GM08714 (cell line): ENCODE results near the gene PPTC7.
"Not testable (repeated sequence)": the region's sequence is repeated elsewhere in the genome, so short reads cannot be mapped to it uniquely, and the experiment has no call there.

Experiments used
- H3K4me3 ChIP-seq: fragments of 200-500 bp; sonication (Bioruptor generic); 2 replicates; pipeline ENCODE4 v1.5.1; 2014; ENCODE audit warnings: mild to moderate bottlenecking, low read length, inconsistent platforms
- ZNF274 ChIP-seq: IDR thresholded peaks from 2 replicates; pipeline ENCODE4 v1.6.1; 2012; ENCODE audit warnings: mild to moderate bottlenecking, low read depth, low read length

The PPTC7 gene

GRCh38 chr12:110592078-110592477 is 9.0 kb upstream of the PPTC7 start:
- no peak overlapping the region for H3K4me3 ChIP-seq
- no peak for TF ChIP-seq ZNF274

DNA sequence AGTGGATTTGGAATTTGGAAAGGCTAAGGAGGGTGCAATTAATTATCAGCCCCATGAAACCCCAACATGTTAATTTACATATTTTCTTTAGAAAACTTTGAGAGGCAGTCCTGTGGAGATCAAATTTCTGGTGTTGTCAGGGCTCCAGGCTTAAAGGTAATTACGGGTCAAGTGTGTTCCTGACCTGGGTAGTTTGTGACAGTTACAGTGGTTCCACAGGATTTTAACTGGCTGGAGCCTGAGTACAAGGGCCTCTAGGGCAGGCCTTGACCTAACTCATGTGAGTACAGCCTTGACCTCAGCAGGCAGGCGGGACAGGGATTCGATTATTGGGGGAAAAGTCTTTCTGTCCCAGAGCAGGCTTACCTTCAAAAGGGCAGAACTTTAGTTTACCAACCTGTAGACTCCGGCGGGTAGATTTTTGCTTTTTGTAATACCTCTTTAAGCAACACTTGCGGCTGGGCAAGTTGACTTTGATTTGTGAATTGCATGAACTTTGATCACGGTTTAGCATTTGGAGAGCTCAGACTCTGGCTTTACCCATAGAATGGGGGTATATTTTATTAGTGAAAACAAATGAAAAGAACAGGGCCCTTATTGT is 8.4 kb upstream of the PPTC7 start:
- H3K4me3 ChIP-seq, result no peak overlapping the region
- no peak for TF ChIP-seq ZNF274

- TF ChIP-seq ZNF274, result no peak
- H3K4me3 ChIP-seq, result peak overlapping the region; percentile 32; the same call in 1 of the 2 replicates
Measured at GRCh38 chr12:110590806-110591326, 7.7 kb upstream of the PPTC7 start.

DNA sequence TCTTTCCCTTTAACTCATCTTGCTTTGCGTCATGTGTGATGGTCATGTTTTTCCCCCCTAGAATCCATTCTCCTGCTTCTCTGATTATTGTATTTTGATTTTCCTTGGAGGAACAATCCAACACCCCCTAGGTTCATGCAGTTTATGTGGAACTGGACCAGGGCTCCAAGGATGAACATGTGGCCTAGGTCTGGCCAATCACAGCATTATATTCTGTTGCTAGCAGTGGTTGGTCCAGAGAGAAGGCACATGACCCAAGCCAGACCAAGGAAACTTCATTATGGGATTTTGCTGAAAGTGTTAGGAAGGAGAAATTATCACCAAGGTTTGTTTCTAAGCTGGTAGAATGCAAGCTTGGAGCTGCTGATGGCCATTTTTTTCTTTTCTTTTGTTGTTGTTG is 6.9 kb upstream of the PPTC7 start:
- TF ChIP-seq ZNF274, result no peak
- no peak overlapping the region for H3K4me3 ChIP-seq

- H3K4me3 ChIP-seq, result not testable (repeated sequence)
Measured at GRCh38 chr12:110587102-110587501, 4.0 kb upstream of the PPTC7 start.

GRCh38 chr12:110585231-110585799 is 2.2 kb upstream of the PPTC7 start:
- no peak for TF ChIP-seq ZNF274
- H3K4me3 ChIP-seq, result no peak overlapping the region

GRCh38 chr12:110582276-110583136 is 612 bp downstream of the PPTC7 start:
- peak overlapping the region; percentile 78 for H3K4me3 ChIP-seq
- TF ChIP-seq ZNF274, result no peak

- no peak for TF ChIP-seq ZNF274
Measured at GRCh38 chr12:110581931-110582275, 1.2 kb downstream of the PPTC7 start.

DNA sequence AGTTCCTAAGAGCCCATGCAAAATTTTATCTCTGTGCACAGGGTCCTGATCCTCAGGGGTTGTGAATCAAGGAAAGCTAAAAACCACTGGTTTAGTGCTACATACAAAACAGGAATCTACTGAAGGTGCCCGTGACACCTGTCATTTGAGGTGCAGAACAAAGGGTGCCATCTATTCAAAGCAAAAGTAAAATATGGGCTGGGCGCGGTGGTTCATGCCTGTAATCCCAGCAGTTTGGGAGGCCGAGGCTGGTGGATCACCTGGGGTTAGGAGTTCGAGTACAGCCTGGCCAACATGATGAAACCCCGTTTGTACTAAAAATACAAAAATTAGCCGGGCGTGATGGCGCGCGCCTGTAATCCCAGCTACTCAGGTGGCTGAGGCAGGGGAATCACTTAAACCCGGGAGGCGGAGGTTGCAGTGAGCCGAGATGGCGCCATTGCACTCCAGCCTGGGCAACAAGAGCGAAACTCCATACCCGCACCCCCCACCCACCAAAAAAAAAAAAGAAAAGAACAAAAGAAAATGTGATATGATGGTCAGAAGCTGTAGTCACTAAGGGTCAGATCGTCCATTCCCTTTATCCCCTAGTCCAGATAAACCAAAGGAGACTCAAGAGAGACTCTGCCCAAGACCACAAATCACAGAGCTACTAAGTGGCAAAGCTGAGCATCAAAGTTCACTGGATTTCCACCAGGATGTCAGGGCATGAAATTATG is 3.4 kb downstream of the PPTC7 start:
- peak overlapping the region; percentile 20; the same call in 1 of the 2 replicates for H3K4me3 ChIP-seq
- no peak for TF ChIP-seq ZNF274

More at GRCh38 chr12:110581931-110582275, 1.2 kb downstream of the PPTC7 start:
- peak overlapping the region; percentile 78 for H3K4me3 ChIP-seq

DNA sequence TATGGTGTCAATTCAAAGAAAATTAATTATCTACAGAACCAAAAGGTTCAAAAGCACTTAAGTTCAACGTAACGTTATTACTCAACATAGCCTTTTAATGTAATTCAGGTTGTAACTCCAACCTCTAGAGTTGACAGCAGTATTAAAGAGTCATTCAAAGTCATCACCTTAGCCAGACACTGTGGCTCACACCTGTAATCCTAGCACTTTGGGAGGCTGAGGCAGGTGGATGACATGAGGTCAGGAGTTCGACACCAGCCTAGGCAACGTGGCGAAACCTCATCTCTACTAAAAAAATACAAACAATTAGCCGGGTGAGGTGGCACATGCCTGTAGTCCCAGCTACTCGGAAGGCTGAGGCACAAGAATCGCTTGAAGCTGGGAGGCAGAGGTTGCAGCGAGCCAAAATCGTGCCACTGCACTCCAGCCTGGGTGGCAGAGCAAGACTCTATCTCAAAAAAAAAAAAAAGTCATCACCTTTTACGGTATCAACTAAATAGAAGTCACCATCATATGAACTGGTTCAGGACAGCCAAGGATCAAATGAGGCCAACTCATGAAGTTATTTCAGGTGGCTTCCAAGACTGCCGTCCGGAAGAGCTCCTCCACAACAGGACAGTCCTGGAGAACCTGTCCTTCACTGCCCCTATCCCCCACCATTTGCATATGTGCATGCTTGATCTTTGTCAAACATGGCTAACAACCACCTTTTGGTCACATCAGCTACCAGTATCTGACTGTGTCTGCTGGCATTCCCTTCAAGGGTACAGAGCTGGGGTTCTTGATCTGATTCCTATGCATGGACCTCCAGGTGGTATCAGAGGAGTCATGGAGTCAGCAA is 4.2 kb downstream of the PPTC7 start:
- no peak for TF ChIP-seq ZNF274
- peak overlapping the region; percentile 20; the same call in 1 of the 2 replicates for H3K4me3 ChIP-seq

DNA sequence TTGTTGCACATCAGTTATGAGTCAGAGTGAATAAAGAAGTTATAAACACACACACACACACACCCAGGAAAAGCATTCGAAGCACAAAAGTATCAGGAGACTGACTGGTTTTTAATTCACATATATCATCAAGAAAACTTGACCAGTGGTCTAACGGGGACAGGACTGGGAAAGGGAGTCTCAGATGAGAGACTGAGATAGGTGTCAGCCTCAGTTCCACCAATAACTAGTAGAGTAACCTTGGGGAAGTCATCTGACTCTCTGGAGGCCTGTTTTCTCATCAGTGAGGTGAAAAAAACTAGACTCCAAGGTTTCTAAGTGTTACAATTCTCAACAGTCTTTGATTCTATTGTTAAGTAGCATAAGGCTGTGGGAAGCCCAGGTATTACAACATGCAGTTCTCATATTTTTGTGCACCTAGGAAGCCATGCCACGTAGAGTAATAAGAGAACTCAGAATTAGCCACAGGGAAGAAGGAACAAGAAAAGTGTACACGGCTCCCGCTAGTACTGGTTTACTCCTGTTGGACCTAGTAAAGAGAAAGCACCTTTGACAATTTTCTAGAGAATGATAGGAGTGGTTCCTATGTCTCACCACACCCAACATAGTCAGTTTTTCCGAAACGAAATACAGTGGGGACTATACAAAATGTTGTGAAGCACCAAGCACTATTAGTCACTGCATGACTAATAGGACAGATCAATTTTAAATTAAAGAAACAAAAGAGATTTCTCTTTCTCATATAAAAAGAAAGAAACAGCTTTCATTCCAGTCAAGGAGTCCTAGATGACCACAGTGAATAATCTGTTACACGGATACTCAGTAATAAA is 5.0 kb downstream of the PPTC7 start:
- TF ChIP-seq ZNF274, result no peak
- H3K4me3 ChIP-seq, result peak overlapping the region; percentile 34

DNA sequence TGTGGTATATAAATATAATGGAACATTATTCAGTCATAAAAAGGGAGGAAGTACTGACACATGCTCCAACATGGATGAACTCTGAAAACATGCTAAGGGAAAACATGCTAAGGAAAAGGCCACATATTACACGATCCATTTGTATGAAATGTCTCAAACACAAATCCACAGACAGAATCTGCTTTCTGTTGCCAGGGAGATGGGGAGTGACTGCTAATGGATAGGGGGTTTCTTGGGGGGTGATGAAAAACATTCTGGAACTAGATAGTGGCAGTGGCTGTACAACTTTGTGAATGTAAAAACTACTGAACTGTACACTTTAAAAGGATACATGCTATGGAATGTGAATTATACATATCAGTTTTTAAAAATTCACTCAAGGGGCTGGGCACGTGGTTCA is 6.6 kb downstream of the PPTC7 start:
- no peak overlapping the region for H3K4me3 ChIP-seq
- TF ChIP-seq ZNF274, result no peak

DNA sequence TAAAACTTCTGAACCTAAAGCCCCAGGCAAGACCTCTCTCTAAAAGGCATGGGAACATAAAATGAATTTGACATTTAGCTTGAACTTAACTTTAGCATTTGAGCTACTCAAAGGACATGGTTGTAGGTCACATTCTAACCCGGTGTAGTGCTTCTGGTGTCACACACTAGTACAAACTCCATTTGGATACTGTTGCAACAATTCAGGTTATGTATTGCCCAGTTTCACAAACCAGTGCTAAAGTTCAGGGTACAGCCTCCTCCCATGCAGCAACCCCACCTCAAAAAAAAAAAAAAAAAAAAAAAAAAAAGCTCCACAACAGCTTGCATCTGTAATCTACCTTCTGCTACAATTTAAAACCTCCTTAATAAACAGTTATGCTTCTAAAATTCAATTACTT is 7.8 kb downstream of the PPTC7 start:
- TF ChIP-seq ZNF274, result no peak
- no peak overlapping the region for H3K4me3 ChIP-seq

DNA sequence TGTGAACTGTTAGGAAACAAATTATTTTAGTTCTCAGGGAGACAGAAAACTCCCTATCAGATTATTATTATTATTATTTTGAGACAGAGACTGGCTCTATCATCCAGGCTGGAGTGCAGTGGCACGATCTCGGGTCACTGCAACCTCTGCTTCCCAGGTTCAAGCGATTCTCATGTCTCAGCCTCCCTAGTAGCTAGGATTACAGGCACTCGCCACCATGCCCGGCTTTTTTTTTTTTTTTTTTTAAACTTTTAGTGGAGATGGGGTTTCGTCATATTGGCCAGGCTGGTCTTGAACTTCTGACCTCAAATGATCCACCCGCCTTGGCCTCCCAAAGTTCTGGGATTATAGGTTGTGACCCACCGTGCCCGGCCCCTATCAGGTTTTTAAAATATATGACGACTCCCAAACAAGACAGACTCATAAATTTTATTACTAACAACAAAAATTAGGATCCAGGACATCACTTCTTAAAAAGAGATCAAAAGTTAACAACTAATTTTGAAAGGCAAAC is 8.3 kb downstream of the PPTC7 start:
- H3K4me3 ChIP-seq, result not testable (repeated sequence)
